ENCODE measurements around the gene TAS2R60.

GRCh38 chr7:143467724-143468123 is 24.5 kb downstream of the TAS2R60 start:
- no peak for TF ChIP-seq POLR2A (IDR thresholded peaks at IDR 0.05)
- TF ChIP-seq, protein P1, sequence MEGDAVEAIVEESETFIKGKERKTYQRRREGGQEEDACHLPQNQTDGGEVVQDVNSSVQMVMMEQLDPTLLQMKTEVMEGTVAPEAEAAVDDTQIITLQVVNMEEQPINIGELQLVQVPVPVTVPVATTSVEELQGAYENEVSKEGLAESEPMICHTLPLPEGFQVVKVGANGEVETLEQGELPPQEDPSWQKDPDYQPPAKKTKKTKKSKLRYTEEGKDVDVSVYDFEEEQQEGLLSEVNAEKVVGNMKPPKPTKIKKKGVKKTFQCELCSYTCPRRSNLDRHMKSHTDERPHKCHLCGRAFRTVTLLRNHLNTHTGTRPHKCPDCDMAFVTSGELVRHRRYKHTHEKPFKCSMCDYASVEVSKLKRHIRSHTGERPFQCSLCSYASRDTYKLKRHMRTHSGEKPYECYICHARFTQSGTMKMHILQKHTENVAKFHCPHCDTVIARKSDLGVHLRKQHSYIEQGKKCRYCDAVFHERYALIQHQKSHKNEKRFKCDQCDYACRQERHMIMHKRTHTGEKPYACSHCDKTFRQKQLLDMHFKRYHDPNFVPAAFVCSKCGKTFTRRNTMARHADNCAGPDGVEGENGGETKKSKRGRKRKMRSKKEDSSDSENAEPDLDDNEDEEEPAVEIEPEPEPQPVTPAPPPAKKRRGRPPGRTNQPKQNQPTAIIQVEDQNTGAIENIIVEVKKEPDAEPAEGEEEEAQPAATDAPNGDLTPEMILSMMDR (IDR thresholded peaks at IDR 0.05), result no peak
